ENCODE results near the gene VANGL2.

- TF ChIP-seq, protein P1, sequence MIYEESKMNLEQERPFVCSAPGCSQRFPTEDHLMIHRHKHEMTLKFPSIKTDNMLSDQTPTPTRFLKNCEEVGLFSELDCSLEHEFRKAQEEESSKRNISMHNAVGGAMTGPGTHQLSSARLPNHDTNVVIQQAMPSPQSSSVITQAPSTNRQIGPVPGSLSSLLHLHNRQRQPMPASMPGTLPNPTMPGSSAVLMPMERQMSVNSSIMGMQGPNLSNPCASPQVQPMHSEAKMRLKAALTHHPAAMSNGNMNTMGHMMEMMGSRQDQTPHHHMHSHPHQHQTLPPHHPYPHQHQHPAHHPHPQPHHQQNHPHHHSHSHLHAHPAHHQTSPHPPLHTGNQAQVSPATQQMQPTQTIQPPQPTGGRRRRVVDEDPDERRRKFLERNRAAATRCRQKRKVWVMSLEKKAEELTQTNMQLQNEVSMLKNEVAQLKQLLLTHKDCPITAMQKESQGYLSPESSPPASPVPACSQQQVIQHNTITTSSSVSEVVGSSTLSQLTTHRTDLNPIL (CRISPR knock-in tag; IDR thresholded peaks at IDR 0.05; ENCODE audit: low read depth), result no peak
- TF ChIP-seq ARNTL (CRISPR knock-in tag; IDR thresholded peaks at IDR 0.05; ENCODE audit: borderline replicate concordance, low read depth), result no peak
- TF ChIP-seq, protein P2, sequence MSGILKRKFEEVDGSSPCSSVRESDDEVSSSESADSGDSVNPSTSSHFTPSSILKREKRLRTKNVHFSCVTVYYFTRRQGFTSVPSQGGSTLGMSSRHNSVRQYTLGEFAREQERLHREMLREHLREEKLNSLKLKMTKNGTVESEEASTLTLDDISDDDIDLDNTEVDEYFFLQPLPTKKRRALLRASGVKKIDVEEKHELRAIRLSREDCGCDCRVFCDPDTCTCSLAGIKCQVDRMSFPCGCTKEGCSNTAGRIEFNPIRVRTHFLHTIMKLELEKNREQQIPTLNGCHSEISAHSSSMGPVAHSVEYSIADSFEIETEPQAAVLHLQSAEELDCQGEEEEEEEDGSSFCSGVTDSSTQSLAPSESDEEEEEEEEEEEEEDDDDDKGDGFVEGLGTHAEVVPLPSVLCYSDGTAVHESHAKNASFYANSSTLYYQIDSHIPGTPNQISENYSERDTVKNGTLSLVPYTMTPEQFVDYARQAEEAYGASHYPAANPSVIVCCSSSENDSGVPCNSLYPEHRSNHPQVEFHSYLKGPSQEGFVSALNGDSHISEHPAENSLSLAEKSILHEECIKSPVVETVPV (CRISPR knock-in tag; IDR thresholded peaks at IDR 0.05), result no peak
- TF ChIP-seq ZNF565 (CRISPR knock-in tag; conservative IDR thresholded peaks at IDR 0.05; ENCODE audit: low read depth), result no peak
- TF ChIP-seq ESRRG (CRISPR knock-in tag; IDR thresholded peaks at IDR 0.05), result no peak
- no peak for TF ChIP-seq ZC3H10 (CRISPR knock-in tag; IDR thresholded peaks at IDR 0.05)
- no peak for TF ChIP-seq RARB (CRISPR knock-in tag; IDR thresholded peaks at IDR 0.05)
- TF ChIP-seq ZFP3 (CRISPR knock-in tag; IDR thresholded peaks at IDR 0.05), result no peak
- no peak for TF ChIP-seq GLIS3 (CRISPR knock-in tag; IDR thresholded peaks at IDR 0.05)
- TF ChIP-seq TCF4 (CRISPR knock-in tag; IDR thresholded peaks at IDR 0.05; ENCODE audit: borderline replicate concordance), result no peak
- TF ChIP-seq SNAI2 (CRISPR knock-in tag; IDR thresholded peaks at IDR 0.05), result no peak
- TF ChIP-seq, protein P3, sequence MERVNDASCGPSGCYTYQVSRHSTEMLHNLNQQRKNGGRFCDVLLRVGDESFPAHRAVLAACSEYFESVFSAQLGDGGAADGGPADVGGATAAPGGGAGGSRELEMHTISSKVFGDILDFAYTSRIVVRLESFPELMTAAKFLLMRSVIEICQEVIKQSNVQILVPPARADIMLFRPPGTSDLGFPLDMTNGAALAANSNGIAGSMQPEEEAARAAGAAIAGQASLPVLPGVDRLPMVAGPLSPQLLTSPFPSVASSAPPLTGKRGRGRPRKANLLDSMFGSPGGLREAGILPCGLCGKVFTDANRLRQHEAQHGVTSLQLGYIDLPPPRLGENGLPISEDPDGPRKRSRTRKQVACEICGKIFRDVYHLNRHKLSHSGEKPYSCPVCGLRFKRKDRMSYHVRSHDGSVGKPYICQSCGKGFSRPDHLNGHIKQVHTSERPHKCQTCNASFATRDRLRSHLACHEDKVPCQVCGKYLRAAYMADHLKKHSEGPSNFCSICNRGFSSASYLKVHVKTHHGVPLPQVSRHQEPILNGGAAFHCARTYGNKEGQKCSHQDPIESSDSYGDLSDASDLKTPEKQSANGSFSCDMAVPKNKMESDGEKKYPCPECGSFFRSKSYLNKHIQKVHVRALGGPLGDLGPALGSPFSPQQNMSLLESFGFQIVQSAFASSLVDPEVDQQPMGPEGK (CRISPR knock-in tag; IDR thresholded peaks at IDR 0.05; ENCODE audit: borderline replicate concordance), result no peak
- TF ChIP-seq TSHZ2 (CRISPR knock-in tag; IDR thresholded peaks at IDR 0.05), result no peak
- no peak for TF ChIP-seq OSR1 (CRISPR knock-in tag; IDR thresholded peaks at IDR 0.05)
These were observed 10.1 kb downstream of the VANGL2 start for GRCh38 chr1:160410406-160411005.

Measured in SK-N-SH treated with all-trans-retinoic acid at 6 μM for 48 hours (cell line).